Activated CD4-positive, alpha-beta T cell treated with anti-CD3 and anti-CD28 coated beads for 48 hours (primary cell): Measurements from ENCODE around the gene CORO6.
A peak's percentile ranks its signal among the peaks of the same experiment; 100 is the strongest.

Experiments
- DNase-seq: peaks from one replicate; pipeline ENCODE4 v3.0.0-alpha.2; 2020

The CORO6 gene

GRCh38 chr17:29576214-29577000, 46.3 kb downstream of the CORO6 start:
- DNase-seq, result no peak

- DNase-seq, result no peak
Observed at GRCh38 chr17:29575511-29576213, 47.0 kb downstream of the CORO6 start.

- no peak for DNase-seq
Observed at GRCh38 chr17:29574732-29575510, 47.8 kb downstream of the CORO6 start.

GRCh38 chr17:29573871-29574731, 48.6 kb downstream of the CORO6 start:
- DNase-seq, result peak; percentile 2

GRCh38 chr17:29573558-29573869, 49.2 kb downstream of the CORO6 start:
- DNase-seq, result peak; percentile 2

- peak; percentile 73 for DNase-seq
Observed at GRCh38 chr17:29572691-29573557, 49.8 kb downstream of the CORO6 start.

- no peak for DNase-seq
Observed at GRCh38 chr17:29571883-29572681, 50.6 kb downstream of the CORO6 start.

GRCh38 chr17:29571486-29571882, 51.2 kb downstream of the CORO6 start:
- DNase-seq, result no peak

- DNase-seq, result no peak
Observed at GRCh38 chr17:29570521-29570920, 52.2 kb downstream of the CORO6 start.

- DNase-seq, result no peak
Observed at GRCh38 chr17:29569245-29569950, 53.3 kb downstream of the CORO6 start.

GRCh38 chr17:29568331-29569244, 54.1 kb downstream of the CORO6 start, which contains the start of gene TP53I13:
TP53I13 (plus strand) TSS chr17:29568701; CDS start chr17:29568759, 58 bp downstream.
- DNase-seq, result peak; percentile 90

GRCh38 chr17:29567554-29568330, 55.0 kb downstream of the CORO6 start:
- peak; percentile 86 for DNase-seq

GRCh38 chr17:29567304-29567553, 55.5 kb downstream of the CORO6 start:
- no peak for DNase-seq

- DNase-seq, result peak; percentile 70
Observed at GRCh38 chr17:29566473-29567303, 56.0 kb downstream of the CORO6 start, which contains the start of gene ABHD15. ABHD15 (minus strand) TSS chr17:29567037; CDS start chr17:29566966, 71 bp downstream.

- DNase-seq, result peak; percentile 75
Observed at GRCh38 chr17:29565643-29566472, 56.9 kb downstream of the CORO6 start.
